ENCODE results near the gene ETS1.

Gene ETS1

GRCh38 chr11:128587415-128587814 lies at the start of gene ETS1:
TSS of gene ETS1 (minus strand) at chr11:128587558. CDS start at chr11:128573130, 14,428 bp downstream.
- DNase-seq (ENCODE audit: low read depth in 2 of 3, low spot score in 1 of 3): no peak

GRCh38 chr11:128634395-128634794 lies 47.0 kb upstream of the ETS1 start:
- DNase-seq (ENCODE audit: low read depth in 2 of 3, low spot score in 1 of 3): no peak

- DNase-seq (ENCODE audit: low read depth in 2 of 3, low spot score in 1 of 3): no peak
Observed at GRCh38 chr11:128633384-128633965, 46.1 kb upstream of the ETS1 start.

GRCh38 chr11:128632141-128632791 lies 44.9 kb upstream of the ETS1 start:
- DNase-seq (ENCODE audit: low read depth in 2 of 3, low spot score in 1 of 3): peak in 1 of 3 donors; percentile 32

GRCh38 chr11:128630367-128631230 lies 43.2 kb upstream of the ETS1 start:
- peak; percentile 86 to 94 (median 88) for DNase-seq (ENCODE audit: low read depth in 2 of 3, low spot score in 1 of 3)

GRCh38 chr11:128629516-128630106 lies 42.3 kb upstream of the ETS1 start:
- no peak for DNase-seq (ENCODE audit: low read depth in 2 of 3, low spot score in 1 of 3)

- DNase-seq (ENCODE audit: low read depth in 2 of 3, low spot score in 1 of 3): no peak
Observed at GRCh38 chr11:128628686-128629085, 41.3 kb upstream of the ETS1 start.

GRCh38 chr11:128628325-128628673 lies 40.9 kb upstream of the ETS1 start:
- no peak for DNase-seq (ENCODE audit: low read depth in 2 of 3, low spot score in 1 of 3)

GRCh38 chr11:128627666-128628324 lies 40.4 kb upstream of the ETS1 start:
- DNase-seq (ENCODE audit: low read depth in 2 of 3, low spot score in 1 of 3): peak in 1 of 3 donors; percentile 17

- DNase-seq (ENCODE audit: low read depth in 2 of 3, low spot score in 1 of 3): no peak
Observed at GRCh38 chr11:128626913-128627665, 39.7 kb upstream of the ETS1 start.

GRCh38 chr11:128625746-128626145 lies 38.4 kb upstream of the ETS1 start:
- DNase-seq (ENCODE audit: low read depth in 2 of 3, low spot score in 1 of 3): no peak

GRCh38 chr11:128625326-128625725 lies 38.0 kb upstream of the ETS1 start:
- no peak for DNase-seq (ENCODE audit: low read depth in 2 of 3, low spot score in 1 of 3)

GRCh38 chr11:128624269-128625175 lies 37.2 kb upstream of the ETS1 start:
- peak in 1 of 3 donors; percentile 61 for DNase-seq (ENCODE audit: low read depth in 2 of 3, low spot score in 1 of 3)

- no peak for DNase-seq (ENCODE audit: low read depth in 2 of 3, low spot score in 1 of 3)
Observed at GRCh38 chr11:128623091-128623490, 35.7 kb upstream of the ETS1 start.

GRCh38 chr11:128621601-128622501 lies 34.5 kb upstream of the ETS1 start:
- no peak for DNase-seq (ENCODE audit: low read depth in 2 of 3, low spot score in 1 of 3)

GRCh38 chr11:128620309-128621100 lies 33.1 kb upstream of the ETS1 start:
- DNase-seq (ENCODE audit: low read depth in 2 of 3, low spot score in 1 of 3): no peak

GRCh38 chr11:128619540-128620308 lies 32.4 kb upstream of the ETS1 start:
- DNase-seq (ENCODE audit: low read depth in 2 of 3, low spot score in 1 of 3): no peak
